ENCODE measurements around the gene TP73.

The TP73 gene

DNA sequence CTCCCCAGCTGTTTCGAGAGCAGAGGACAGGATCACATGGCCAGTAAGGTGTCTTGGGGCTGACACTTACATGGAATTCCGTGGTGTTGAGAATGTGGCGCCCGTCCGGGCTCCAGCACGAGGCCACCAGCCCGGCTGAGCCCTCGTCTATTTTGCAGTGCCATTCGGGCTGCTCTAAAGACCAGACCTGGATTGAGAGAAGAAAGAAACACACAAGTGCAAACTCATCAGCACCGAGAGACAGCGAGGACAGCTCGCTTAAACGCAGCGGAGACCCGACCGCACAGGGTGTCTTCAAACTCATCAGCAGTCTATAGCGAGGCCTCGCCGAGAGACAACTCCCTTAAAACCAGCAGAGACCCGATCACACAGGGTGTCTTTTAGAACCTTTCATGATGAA, 5.7 kb upstream of the TP73 start:
- H2AFZ ChIP-seq (ENCODE audit: low read depth, low read length) = no peak overlapping the region
- H3K9ac ChIP-seq (ENCODE audit: low read length) = no peak overlapping the region
- no peak overlapping the region for H3K27ac ChIP-seq (ENCODE audit: low read length)
- TF ChIP-seq EZH2phosphoT487 (IDR thresholded peaks at IDR 0.05; ENCODE audit: low read depth) = no peak
- TF ChIP-seq, protein P1, sequence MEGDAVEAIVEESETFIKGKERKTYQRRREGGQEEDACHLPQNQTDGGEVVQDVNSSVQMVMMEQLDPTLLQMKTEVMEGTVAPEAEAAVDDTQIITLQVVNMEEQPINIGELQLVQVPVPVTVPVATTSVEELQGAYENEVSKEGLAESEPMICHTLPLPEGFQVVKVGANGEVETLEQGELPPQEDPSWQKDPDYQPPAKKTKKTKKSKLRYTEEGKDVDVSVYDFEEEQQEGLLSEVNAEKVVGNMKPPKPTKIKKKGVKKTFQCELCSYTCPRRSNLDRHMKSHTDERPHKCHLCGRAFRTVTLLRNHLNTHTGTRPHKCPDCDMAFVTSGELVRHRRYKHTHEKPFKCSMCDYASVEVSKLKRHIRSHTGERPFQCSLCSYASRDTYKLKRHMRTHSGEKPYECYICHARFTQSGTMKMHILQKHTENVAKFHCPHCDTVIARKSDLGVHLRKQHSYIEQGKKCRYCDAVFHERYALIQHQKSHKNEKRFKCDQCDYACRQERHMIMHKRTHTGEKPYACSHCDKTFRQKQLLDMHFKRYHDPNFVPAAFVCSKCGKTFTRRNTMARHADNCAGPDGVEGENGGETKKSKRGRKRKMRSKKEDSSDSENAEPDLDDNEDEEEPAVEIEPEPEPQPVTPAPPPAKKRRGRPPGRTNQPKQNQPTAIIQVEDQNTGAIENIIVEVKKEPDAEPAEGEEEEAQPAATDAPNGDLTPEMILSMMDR (IDR thresholded peaks at IDR 0.05; ENCODE audit: low read depth, low read length) = no peak
- no peaks in the 10 kb centered on the region for H3K27me3 ChIP-seq (ENCODE audit: low read depth, low read length)
- H3K79me2 ChIP-seq (ENCODE audit: low read length) = peaks cover 9% of the 10 kb centered on the region
- H3K4me3 ChIP-seq (ENCODE audit: low read length) = no peak overlapping the region
- no peak overlapping the region for H3K4me2 ChIP-seq (ENCODE audit: low read length)
- H3K9me3 ChIP-seq (ENCODE audit: insufficient read depth, low read length) = no peaks in the 10 kb centered on the region
- H4K20me1 ChIP-seq (ENCODE audit: insufficient read depth, low read length) = no peaks in the 10 kb centered on the region
- H3K4me1 ChIP-seq (ENCODE audit: low read length) = peaks cover 17% of the 10 kb centered on the region
- H3K36me3 ChIP-seq (replicated peaks; ENCODE audit: low read depth, low read length) = peaks cover 31% of the 10 kb centered on the region

DNA sequence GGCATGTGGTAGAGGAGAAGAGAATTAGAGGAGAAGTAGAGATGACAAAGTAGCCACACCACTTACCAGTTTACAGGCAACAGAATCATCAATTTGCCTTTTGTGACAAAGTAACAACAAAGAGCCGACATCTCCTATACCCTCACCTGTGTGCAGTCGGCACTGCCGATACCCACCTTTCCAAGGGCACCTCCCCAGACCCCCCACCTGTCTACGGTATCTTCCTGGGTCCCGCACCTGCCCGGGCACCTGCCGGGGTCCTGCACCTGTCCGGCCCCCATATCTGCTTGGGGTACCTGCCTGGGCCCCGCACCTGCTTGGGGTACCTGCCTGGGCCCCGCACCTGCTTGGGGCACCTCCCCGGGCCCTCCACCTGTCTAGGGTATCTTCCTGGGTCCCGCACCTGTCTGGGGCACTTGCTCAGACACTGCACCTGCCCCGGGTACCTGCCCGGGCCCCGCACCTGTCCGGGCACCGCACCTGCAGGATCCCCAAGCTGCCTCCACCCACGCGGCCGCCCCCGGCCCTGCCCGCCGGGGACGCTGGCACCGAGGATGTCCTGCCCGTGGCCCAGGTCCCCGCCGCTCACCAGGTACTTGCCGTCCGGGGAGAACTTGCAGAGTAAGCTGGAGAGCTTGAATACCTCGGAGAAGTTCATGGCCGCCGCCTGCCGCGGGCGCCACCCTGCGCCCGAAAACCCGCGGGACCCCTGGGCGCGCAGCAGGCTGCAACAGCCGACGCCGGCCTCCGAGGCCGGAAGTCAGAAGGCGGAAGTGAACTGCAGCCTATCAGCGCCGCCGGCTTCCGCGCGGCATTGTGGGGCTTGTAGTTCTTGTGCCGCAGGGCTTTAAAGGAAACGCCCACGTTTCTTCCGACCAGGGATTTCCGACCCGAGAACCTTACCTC, 2.7 kb upstream of the TP73 start, which contains the start of gene WRAP73:
Gene WRAP73, minus strand, starts transcription at position 762 of the 906 bp plus-strand sequence. Its CDS starts 104 bp downstream, at position 658.
- peak within 1 kb of the TSS; percentile 87 for H3K4me2 ChIP-seq (ENCODE audit: low read length)
- peak within 1 kb of the TSS; percentile 86 for H3K9ac ChIP-seq (ENCODE audit: low read length)
- H3K79me2 ChIP-seq (ENCODE audit: low read length) = peaks cover 9% of the 10 kb centered on the region
- peaks cover 26% of the 10 kb centered on the region for H3K36me3 ChIP-seq (replicated peaks; ENCODE audit: low read depth, low read length)
- peak within 1 kb of the TSS; percentile 63; the same call in 1 of the 2 replicates for H2AFZ ChIP-seq (ENCODE audit: low read depth, low read length)
- H3K4me3 ChIP-seq (ENCODE audit: low read length) = peak within 1 kb of the TSS; percentile 99
- H3K9me3 ChIP-seq (ENCODE audit: insufficient read depth, low read length) = no peaks in the 10 kb centered on the region
- peaks cover 17% of the 10 kb centered on the region for H3K4me1 ChIP-seq (ENCODE audit: low read length)
- no peaks in the 10 kb centered on the region for H4K20me1 ChIP-seq (ENCODE audit: insufficient read depth, low read length)
- no peak within 1 kb of the TSS for H3K27ac ChIP-seq (ENCODE audit: low read length)
- TF ChIP-seq, protein P1 (IDR thresholded peaks at IDR 0.05; ENCODE audit: low read depth, low read length) = peak; percentile 39
- no peak for TF ChIP-seq EZH2phosphoT487 (IDR thresholded peaks at IDR 0.05; ENCODE audit: low read depth)
- H3K27me3 ChIP-seq (ENCODE audit: low read depth, low read length) = peaks cover 6% of the 10 kb centered on the region; the same call in 1 of the 2 replicates

DNA sequence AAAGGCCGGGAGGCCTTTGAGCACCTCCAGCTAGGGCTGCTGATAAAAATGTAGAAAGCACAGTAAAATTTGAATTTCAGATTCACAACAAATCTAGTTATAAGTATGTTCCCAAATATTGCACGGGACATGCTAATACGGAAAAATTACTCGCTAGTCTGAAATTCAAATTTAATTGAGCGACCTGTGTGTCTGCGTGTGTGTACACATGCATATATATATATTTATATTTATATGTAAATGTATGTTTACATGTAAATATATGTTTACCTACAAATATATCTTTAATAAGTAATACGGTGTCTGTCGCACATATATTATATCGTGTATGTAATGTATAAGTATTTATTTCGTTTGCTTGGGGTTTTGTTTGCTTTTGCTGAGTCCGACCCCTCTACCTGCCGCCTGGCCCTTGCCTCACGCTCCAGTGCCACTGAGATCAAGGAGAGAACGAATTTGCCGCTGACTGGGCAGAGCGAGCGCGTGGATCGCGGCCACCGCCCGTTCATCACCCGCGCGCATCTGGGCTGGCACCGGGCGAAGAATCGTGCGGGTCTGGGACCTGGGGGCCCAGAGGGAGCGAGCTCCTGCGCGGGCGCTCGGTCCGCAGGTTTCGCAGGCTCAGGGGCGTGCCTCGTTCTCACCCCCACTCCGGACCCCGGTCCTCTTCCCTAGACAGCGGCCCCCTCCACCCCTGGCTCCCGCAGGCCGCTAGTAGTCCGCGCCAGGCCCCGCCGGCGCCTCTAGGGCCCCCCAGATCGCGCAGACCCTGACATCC, 1.9 kb upstream of the TP73 start:
- TF ChIP-seq, protein P1 (IDR thresholded peaks at IDR 0.05; ENCODE audit: low read depth, low read length) = no peak
- TF ChIP-seq EZH2phosphoT487 (IDR thresholded peaks at IDR 0.05; ENCODE audit: low read depth) = no peak
- Histone ChIP-seq H3K36me3 (replicated peaks; ENCODE audit: low read depth, low read length) (peaks cover 21% of the 10 kb centered on the region), H3K4me1 (ENCODE audit: low read length) (peaks cover 20% of the 10 kb centered on the region), H4K20me1 (ENCODE audit: insufficient read depth, low read length) (no peaks in the 10 kb centered on the region), H3K27ac (ENCODE audit: low read length) (no peak overlapping the region), H3K4me2 (ENCODE audit: low read length) (peak overlapping the region; percentile 87), H2AFZ (ENCODE audit: low read depth, low read length) (0 out of 2 replicates have a peak overlapping the region, but pooled peaks have one; percentile 6), H3K4me3 (ENCODE audit: low read length) (peak overlapping the region; percentile 99), H3K79me2 (ENCODE audit: low read length) (peaks cover 9% of the 10 kb centered on the region), H3K27me3 (ENCODE audit: low read depth, low read length) (peaks cover 7% of the 10 kb centered on the region; the same call in 1 of the 2 replicates), H3K9me3 (ENCODE audit: insufficient read depth, low read length) (no peaks in the 10 kb centered on the region), H3K9ac (ENCODE audit: low read length) (no peak overlapping the region)
